MG63 (cell line): ENCODE results near the gene GDPD2. TPM values are rescaled to one million over a fixed set of nuclear protein-coding genes. Genes with fewer than 3 reads are reported as not detected.

Source experiments
- DNase-seq: peaks from one replicate; pipeline ENCODE4 v3.0.0-alpha.2; 2020
- H3K27me3 ChIP-seq: fragments of 250-450 bp; sonication (Bioruptor Pico); 2 replicates; pipeline ENCODE4 v1.5.1; 2020; ENCODE audit warnings: mild to moderate bottlenecking, moderate library complexity
- H3K36me3 ChIP-seq: fragments of 250-450 bp; sonication (Bioruptor Pico); 2 replicates; pipeline ENCODE4 v1.5.1; 2020; ENCODE audit warnings: mild to moderate bottlenecking, moderate library complexity
- H3K4me3 ChIP-seq: fragments of 250-450 bp; sonication (Bioruptor Pico); 2 replicates; pipeline ENCODE4 v1.5.1; 2020; ENCODE audit warnings: mild to moderate bottlenecking, moderate library complexity
- H3K9me3 ChIP-seq: fragments of 250-450 bp; sonication (Bioruptor Pico); 2 replicates; pipeline ENCODE4 v1.5.1; 2020; ENCODE audit warnings: mild to moderate bottlenecking, moderate library complexity
- total RNA-seq: library from RNA; depleted of rRNA; stranded (reverse); fragments of >200 nt; shearing (Covaris generic); gene quantifications from 2 replicates; pipeline ENCODE4 v1.2.3, GENCODE V29; 2014; ENCODE audit warnings: low replicate concordance

Gene GDPD2
- total RNA-seq, 1 experiment from 2014 or later: 0.43 TPM

GRCh38 chrX:70433848-70434351 is 10.8 kb downstream of the GDPD2 start:
- H3K36me3 ChIP-seq: no peaks in the 10 kb centered on the region
- no peaks in the 10 kb centered on the region for H3K27me3 ChIP-seq
- no peaks in the 10 kb centered on the region for H3K9me3 ChIP-seq
- DNase-seq: peak; percentile 32
- H3K4me3 ChIP-seq: peak overlapping the region; percentile 60

GRCh38 chrX:70434352-70434866 is 11.3 kb downstream of the GDPD2 start:
- no peaks in the 10 kb centered on the region for H3K27me3 ChIP-seq
- peak; percentile 84 for DNase-seq
- peak overlapping the region; percentile 60 for H3K4me3 ChIP-seq
- no peaks in the 10 kb centered on the region for H3K9me3 ChIP-seq
- no peaks in the 10 kb centered on the region for H3K36me3 ChIP-seq

GRCh38 chrX:70434914-70435586 is 11.9 kb downstream of the GDPD2 start:
- no peaks in the 10 kb centered on the region for H3K36me3 ChIP-seq
- H3K9me3 ChIP-seq: no peaks in the 10 kb centered on the region
- no peaks in the 10 kb centered on the region for H3K27me3 ChIP-seq
- DNase-seq: peak; percentile 30
- H3K4me3 ChIP-seq: peak overlapping the region; percentile 60

- no peaks in the 10 kb centered on the region for H3K9me3 ChIP-seq
- H3K27me3 ChIP-seq: no peaks in the 10 kb centered on the region
- no peak overlapping the region for H3K4me3 ChIP-seq
- no peaks in the 10 kb centered on the region for H3K36me3 ChIP-seq
- DNase-seq: no peak
Measured at GRCh38 chrX:70436343-70436742, 13.2 kb downstream of the GDPD2 start.

GRCh38 chrX:70437011-70437410 is 13.9 kb downstream of the GDPD2 start:
- H3K9me3 ChIP-seq: no peaks in the 10 kb centered on the region
- H3K36me3 ChIP-seq: no peaks in the 10 kb centered on the region
- H3K4me3 ChIP-seq: no peak overlapping the region
- H3K27me3 ChIP-seq: no peaks in the 10 kb centered on the region
- no peak for DNase-seq

GRCh38 chrX:70437921-70438665 is 15.0 kb downstream of the GDPD2 start:
- H3K27me3 ChIP-seq: no peaks in the 10 kb centered on the region
- H3K9me3 ChIP-seq: no peaks in the 10 kb centered on the region
- H3K4me3 ChIP-seq: no peak overlapping the region
- DNase-seq: no peak
- H3K36me3 ChIP-seq: no peaks in the 10 kb centered on the region

- H3K9me3 ChIP-seq: no peaks in the 10 kb centered on the region
- H3K4me3 ChIP-seq: no peak overlapping the region
- no peaks in the 10 kb centered on the region for H3K36me3 ChIP-seq
- no peak for DNase-seq
- no peaks in the 10 kb centered on the region for H3K27me3 ChIP-seq
Measured at GRCh38 chrX:70439016-70439415, 15.9 kb downstream of the GDPD2 start.

- no peak overlapping the region for H3K4me3 ChIP-seq
- no peak for DNase-seq
- peaks cover 4% of the 10 kb centered on the region; the same call in 1 of the 2 replicates for H3K27me3 ChIP-seq
- no peaks in the 10 kb centered on the region for H3K36me3 ChIP-seq
- H3K9me3 ChIP-seq: no peaks in the 10 kb centered on the region
Measured at GRCh38 chrX:70442224-70442623, 19.1 kb downstream of the GDPD2 start.

- Histone ChIP-seq H3K36me3 (no peaks in the 10 kb centered on the region), H3K27me3 (peaks cover 4% of the 10 kb centered on the region; the same call in 1 of the 2 replicates), H3K9me3 (no peaks in the 10 kb centered on the region), H3K4me3 (no peak within 1 kb of the TSS)
- peak; percentile 42 for DNase-seq
Measured at GRCh38 chrX:70444326-70444945, 21.3 kb downstream of the GDPD2 start, which contains the start of gene DLG3. TSS of gene DLG3 (plus strand) at chrX:70444835. CDS start at chrX:70445202, 367 bp downstream.

- no peaks in the 10 kb centered on the region for H3K9me3 ChIP-seq
- no peak for DNase-seq
- H3K36me3 ChIP-seq: no peaks in the 10 kb centered on the region
- peaks cover 4% of the 10 kb centered on the region; the same call in 1 of the 2 replicates for H3K27me3 ChIP-seq
- H3K4me3 ChIP-seq: no peak overlapping the region
Measured at GRCh38 chrX:70444946-70445656, 22.0 kb downstream of the GDPD2 start.

- Histone ChIP-seq H3K36me3 (no peaks in the 10 kb centered on the region), H3K27me3 (peaks cover 4% of the 10 kb centered on the region; the same call in 1 of the 2 replicates), H3K9me3 (no peaks in the 10 kb centered on the region), H3K4me3 (no peak overlapping the region)
- no peak for DNase-seq
Measured at GRCh38 chrX:70445951-70446350, 22.8 kb downstream of the GDPD2 start.

GRCh38 chrX:70446380-70447350 is 23.6 kb downstream of the GDPD2 start:
- Histone ChIP-seq H3K27me3 (peaks cover 4% of the 10 kb centered on the region; the same call in 1 of the 2 replicates), H3K4me3 (no peak overlapping the region), H3K9me3 (no peaks in the 10 kb centered on the region), H3K36me3 (no peaks in the 10 kb centered on the region)
- no peak for DNase-seq

- Histone ChIP-seq H3K36me3 (no peaks in the 10 kb centered on the region), H3K4me3 (no peak overlapping the region), H3K9me3 (no peaks in the 10 kb centered on the region), H3K27me3 (peaks cover 4% of the 10 kb centered on the region; the same call in 1 of the 2 replicates)
- DNase-seq: no peak
Measured at GRCh38 chrX:70449457-70449966, 26.4 kb downstream of the GDPD2 start.

GRCh38 chrX:70452143-70452733 is 29.1 kb downstream of the GDPD2 start:
- Histone ChIP-seq H3K27me3 (no peaks in the 10 kb centered on the region), H3K9me3 (no peaks in the 10 kb centered on the region), H3K36me3 (no peaks in the 10 kb centered on the region), H3K4me3 (peak overlapping the region; percentile 41)
- peak; percentile 32 for DNase-seq
